Vagina (tissue), 2 donors: ENCODE results near the gene DCST2.

ENCODE experiments used
- POLR2A ChIP-seq, 2 donors: fragments of 450-650 bp; IDR thresholded peaks; one replicate each; pipeline ENCODE4 v1.6.1; 2017; ENCODE audit warnings: antibody characterized with exemption in 2 of 2, mild to moderate bottlenecking in 2 of 2, moderate library complexity in 2 of 2
- POLR2AphosphoS5 ChIP-seq, 2 donors: sonication (generic); formaldehyde crosslinking; IDR thresholded peaks; one replicate each; pipeline ENCODE4 v1.9.0; 2017; ENCODE audit warnings: antibody characterized with exemption in 2 of 2, mild to moderate bottlenecking in 2 of 2, low read depth in 1 of 2; ENCODE audit not compliant: insufficient read depth in 1 of 2

GRCh38 chr1:155083052-155083541 lies 49.5 kb upstream of the DCST2 start:
- TF ChIP-seq POLR2A (IDR thresholded peaks at IDR 0.05) (no peak), POLR2AphosphoS5 (IDR thresholded peaks at IDR 0.05; ENCODE audit: insufficient read depth in 1 of 2, low read depth in 1 of 2) (no peak)
